BE2C (cell line): Measurements from ENCODE around the gene MIGA2.
A peak's percentile ranks its signal among the peaks of the same experiment; 100 is the strongest.

Experiments
- DNase-seq: peaks from one replicate; pipeline ENCODE4 v3.0.0-alpha.2; 2020
- H3K27me3 ChIP-seq: fragments of 250-450 bp; sonication (Bioruptor Pico); 2 replicates; pipeline ENCODE4 v1.5.1; 2020; ENCODE audit warnings: mild to moderate bottlenecking
- H3K36me3 ChIP-seq: fragments of 250-450 bp; sonication (Bioruptor Pico); 2 replicates; pipeline ENCODE4 v1.5.1; 2020; ENCODE audit warnings: mild to moderate bottlenecking
- H3K4me1 ChIP-seq: fragments of 250-450 bp; sonication (Bioruptor Pico); 2 replicates; pipeline ENCODE4 v1.5.1; 2020
- H3K4me3 ChIP-seq: 2 replicates; pipeline ENCODE4 v1.5.1; 2011; ENCODE audit warnings: low read depth, low read length
- H3K9me3 ChIP-seq: fragments of 250-450 bp; sonication (Bioruptor Pico); 2 replicates; pipeline ENCODE4 v1.5.1; 2020
- TF ChIP-seq, protein P1 (sequence below): IDR thresholded peaks from 2 replicates; pipeline ENCODE4 v1.5.1; 2012; ENCODE audit warnings: mild to moderate bottlenecking, low read depth, low read length

The MIGA2 gene

DNA sequence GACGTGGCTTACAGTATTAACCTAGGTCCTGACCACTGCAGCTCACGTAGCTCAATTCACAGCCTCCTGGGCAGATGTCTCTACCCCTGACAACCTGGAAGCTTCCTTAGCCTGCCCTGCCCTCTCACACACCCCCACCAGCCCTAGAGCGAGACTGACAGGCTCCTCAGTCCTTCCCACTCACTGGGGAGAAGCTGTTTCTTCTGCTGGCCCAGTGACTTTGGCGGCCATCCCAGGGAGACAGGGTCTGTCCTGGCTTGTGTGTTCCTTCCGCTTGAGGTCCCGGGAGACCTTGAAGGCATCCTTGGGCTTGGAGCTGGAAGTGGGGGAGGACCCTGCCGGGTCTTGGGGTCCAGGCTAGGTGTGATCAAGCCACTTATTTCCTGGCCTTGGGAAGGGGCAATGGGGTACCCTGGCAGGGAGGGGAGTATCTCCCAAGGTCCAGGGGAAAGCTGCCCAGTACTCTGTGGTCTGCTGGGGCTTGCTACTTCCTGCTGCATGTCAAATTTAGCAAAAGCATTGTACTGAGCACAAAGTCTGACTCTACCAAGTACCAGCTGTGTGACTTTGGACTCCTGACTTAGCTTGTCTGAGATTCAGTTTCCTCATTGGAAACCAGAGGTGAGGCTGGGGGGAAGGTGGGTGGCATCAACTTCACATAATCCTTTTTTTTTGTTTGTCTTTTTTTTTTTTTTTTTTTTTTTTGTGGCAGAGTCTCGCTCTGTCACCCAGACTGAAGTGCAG is 1.9 kb downstream of the MIGA2 start:
- no peaks in the 10 kb centered on the region for H3K9me3 ChIP-seq
- H3K4me1 ChIP-seq: peaks cover 8% of the 10 kb centered on the region
- no peak for DNase-seq
- H3K36me3 ChIP-seq: peaks cover 24% of the 10 kb centered on the region
- TF ChIP-seq, protein P1, sequence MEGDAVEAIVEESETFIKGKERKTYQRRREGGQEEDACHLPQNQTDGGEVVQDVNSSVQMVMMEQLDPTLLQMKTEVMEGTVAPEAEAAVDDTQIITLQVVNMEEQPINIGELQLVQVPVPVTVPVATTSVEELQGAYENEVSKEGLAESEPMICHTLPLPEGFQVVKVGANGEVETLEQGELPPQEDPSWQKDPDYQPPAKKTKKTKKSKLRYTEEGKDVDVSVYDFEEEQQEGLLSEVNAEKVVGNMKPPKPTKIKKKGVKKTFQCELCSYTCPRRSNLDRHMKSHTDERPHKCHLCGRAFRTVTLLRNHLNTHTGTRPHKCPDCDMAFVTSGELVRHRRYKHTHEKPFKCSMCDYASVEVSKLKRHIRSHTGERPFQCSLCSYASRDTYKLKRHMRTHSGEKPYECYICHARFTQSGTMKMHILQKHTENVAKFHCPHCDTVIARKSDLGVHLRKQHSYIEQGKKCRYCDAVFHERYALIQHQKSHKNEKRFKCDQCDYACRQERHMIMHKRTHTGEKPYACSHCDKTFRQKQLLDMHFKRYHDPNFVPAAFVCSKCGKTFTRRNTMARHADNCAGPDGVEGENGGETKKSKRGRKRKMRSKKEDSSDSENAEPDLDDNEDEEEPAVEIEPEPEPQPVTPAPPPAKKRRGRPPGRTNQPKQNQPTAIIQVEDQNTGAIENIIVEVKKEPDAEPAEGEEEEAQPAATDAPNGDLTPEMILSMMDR: no peak
- no peaks in the 10 kb centered on the region for H3K27me3 ChIP-seq
- H3K4me3 ChIP-seq: no peak overlapping the region; the same call in 1 of the 2 replicates

DNA sequence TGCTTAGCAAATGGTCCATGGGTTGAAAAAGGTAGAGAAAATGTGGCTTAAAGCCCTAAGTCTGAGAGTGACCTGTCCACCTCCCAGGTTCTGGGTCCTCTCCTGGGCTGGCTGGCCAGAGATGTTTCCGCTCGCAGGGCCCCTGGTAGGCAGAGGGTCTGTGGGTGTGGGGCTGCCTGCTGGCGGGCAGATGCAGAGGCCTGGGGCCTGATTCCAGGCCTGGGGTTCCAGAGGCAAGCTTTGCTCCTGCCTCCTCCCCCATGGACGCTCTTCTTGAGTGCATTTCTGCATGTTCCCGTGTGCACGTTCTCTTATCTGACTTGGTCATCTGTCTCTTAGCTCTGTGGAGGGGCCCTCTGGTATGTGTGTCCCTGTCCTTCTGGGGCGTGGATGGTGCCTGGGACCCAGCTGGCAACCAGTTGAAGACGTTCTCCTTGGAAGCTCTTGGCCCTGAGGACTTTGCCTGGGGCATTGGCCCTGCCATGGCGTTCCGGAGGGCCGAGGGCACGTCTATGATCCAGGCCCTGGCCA is 3.8 kb downstream of the MIGA2 start:
- H3K36me3 ChIP-seq: peaks cover 24% of the 10 kb centered on the region
- H3K9me3 ChIP-seq: no peaks in the 10 kb centered on the region
- no peaks in the 10 kb centered on the region for H3K27me3 ChIP-seq
- no peak for DNase-seq
- TF ChIP-seq, protein P1: no peak
- peaks cover 8% of the 10 kb centered on the region for H3K4me1 ChIP-seq
- H3K4me3 ChIP-seq: no peak overlapping the region

DNA sequence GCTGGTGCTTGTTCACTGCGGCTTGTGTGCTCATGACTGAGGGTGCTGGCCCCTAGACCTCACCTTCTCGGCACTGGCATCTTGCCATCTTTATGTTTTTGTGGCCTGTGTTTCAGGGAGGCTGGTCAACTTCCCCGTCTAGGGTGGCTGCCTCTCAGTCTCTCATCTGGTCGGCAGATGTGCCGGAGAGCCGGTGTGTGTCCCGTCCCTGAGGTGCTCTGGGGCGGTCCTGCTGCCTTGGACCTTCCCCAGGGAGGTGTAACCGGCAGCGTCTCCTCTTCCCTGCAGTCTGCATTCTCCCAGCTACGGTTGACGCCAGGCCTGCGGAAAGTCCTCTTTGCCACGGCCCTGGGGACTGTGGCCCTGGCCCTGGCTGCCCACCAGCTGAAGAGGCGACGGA is 5.6 kb downstream of the MIGA2 start:
- no peaks in the 10 kb centered on the region for H3K9me3 ChIP-seq
- H3K4me3 ChIP-seq: no peak overlapping the region
- peaks cover 8% of the 10 kb centered on the region for H3K4me1 ChIP-seq
- DNase-seq: peak; percentile 59
- H3K27me3 ChIP-seq: no peaks in the 10 kb centered on the region
- peaks cover 26% of the 10 kb centered on the region for H3K36me3 ChIP-seq
- TF ChIP-seq, protein P1: no peak

DNA sequence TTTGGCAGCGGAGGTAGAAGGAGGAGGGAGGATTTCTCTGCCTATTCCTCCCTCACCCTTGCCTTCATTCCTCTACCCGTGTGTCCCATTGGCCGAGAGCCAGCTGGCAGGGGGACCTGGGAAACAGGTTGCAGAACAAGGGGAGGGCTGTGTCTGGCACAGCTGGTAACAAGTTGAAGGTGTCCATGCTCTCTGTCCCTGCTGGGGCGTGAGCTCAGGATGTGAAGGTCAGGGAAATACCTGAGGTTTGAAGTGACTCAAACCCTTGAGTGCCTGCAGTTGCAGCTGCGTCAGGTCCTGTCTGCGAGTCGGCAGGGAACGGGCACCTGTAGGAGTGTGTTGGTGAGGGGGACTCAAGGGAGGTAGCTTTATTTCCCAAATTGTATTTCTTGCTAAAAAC is 16.2 kb downstream of the MIGA2 start:
- peaks cover 8% of the 10 kb centered on the region for H3K36me3 ChIP-seq
- H3K27me3 ChIP-seq: no peaks in the 10 kb centered on the region
- no peak overlapping the region for H3K4me3 ChIP-seq
- no peak for DNase-seq
- TF ChIP-seq, protein P1: no peak
- H3K9me3 ChIP-seq: no peaks in the 10 kb centered on the region
- H3K4me1 ChIP-seq: no peaks in the 10 kb centered on the region

DNA sequence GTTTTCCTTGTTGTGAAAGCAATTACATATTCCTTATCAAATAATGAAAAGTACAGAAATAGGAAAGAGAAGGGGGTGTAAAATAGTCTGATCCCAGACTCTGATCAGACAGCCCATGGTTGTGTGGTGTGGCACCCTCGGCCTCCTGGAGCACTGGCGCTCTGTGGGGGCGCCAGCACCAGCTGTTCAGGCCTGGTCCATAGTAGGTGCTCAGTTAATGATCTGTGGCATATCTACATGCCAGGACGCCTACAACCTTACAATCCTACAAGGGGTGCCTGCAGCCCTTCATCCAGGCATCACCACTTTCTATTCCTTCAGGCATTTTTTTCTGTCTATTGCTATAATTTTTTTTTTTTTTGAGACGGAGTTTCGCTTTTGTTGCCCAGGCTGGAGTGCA is 16.6 kb downstream of the MIGA2 start:
- Histone ChIP-seq H3K4me3 (no peak overlapping the region), H3K27me3 (no peaks in the 10 kb centered on the region), H3K36me3 (peaks cover 8% of the 10 kb centered on the region), H3K4me1 (no peaks in the 10 kb centered on the region), H3K9me3 (no peaks in the 10 kb centered on the region)
- DNase-seq: no peak
- TF ChIP-seq, protein P1: no peak

DNA sequence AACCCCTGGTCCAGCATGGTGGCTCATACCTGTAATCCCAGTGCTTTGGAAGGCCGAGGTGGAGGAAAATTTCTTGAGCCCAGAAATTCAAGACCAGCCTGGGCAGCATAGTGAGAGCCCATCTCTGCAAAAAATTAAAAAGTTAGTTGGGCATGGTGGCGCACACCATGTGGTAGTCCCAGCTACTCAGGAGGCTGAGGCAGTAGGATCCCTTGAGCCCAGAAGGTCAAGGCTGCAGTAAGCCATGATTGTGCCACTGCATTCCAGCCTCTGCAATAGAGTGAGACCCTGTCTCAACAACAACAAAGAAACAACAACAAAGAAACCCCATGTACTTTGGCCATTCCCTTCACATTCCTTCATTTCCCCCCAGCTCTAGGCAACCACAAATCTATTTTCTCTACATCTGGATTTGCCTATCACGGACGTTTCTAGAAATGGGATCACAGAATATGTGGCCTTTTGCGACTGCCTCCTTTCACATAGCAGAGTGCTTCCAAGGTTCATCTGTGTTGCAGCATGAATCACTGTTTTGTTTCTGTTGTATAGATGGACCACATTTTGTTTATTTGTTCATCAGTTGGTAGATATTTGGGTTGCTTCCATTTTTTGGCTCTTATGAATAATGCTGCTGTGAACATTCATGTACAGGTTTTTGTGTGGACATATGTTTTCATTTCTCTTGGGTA is 17.9 kb downstream of the MIGA2 start:
- TF ChIP-seq, protein P1: no peak
- peaks cover 8% of the 10 kb centered on the region; the same call in 1 of the 2 replicates for H3K36me3 ChIP-seq

More for the DNA sequence above, 17.9 kb downstream of the MIGA2 start:
- no peak for DNase-seq
- H3K4me1 ChIP-seq: no peaks in the 10 kb centered on the region
- H3K9me3 ChIP-seq: no peaks in the 10 kb centered on the region
- no peaks in the 10 kb centered on the region for H3K27me3 ChIP-seq
- H3K4me3 ChIP-seq: no peak overlapping the region
